NCI-H748 (cell line): ENCODE results near the gene WDR38.

Source experiments
- DNase-seq: peaks from one replicate; lab custom pipeline; 2025; ENCODE audit not compliant: unreplicated experiment; lab: John Stamatoyannopoulos, UW

Gene WDR38

GRCh38 chr9:124880501-124880900 is 27.2 kb downstream of the WDR38 start:
- DNase-seq = no peak

GRCh38 chr9:124881138-124881743 is 28.0 kb downstream of the WDR38 start:
- DNase-seq = no peak

GRCh38 chr9:124882231-124882630 is 29.0 kb downstream of the WDR38 start:
- DNase-seq = no peak

DNA sequence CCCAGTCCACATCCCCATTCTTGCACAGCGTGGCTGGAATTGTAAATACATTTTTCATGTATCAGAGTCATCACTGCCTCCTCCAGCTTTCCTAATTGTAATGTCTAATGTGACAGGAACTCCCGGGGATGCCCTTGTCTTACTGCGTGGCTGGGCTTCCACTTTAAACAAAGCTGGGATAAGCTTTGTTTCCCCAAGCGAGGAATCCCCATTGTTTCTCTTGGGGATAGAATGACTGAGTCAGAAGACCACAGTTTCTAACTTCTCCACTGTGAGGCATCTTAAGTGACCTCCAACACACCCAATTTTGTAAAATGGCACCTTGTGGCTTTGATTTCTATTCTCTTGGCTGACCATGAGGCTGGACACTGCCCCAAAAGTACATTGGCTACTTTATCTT is 31.1 kb downstream of the WDR38 start:
- DNase-seq = no peak

DNA sequence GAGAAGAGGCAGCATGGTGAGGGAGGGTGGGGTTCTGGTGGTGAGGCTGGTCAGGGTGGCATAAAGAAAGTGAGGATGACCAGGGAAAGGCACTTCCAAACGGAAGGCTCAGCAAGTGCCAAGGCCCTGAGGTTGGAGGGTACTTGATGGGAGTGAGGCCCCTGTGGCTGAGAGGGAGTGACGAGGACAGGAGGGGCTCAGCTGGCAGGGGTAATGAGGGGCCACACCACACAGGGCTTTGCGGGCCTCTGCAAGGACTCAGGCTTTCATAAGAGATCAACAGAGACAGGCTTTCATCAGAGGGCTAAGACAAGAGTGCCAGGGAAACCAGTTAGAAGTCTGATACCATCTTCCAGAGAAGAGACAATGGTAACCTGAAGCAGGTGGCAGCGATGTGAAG is 32.3 kb downstream of the WDR38 start:
- no peak for DNase-seq

GRCh38 chr9:124886461-124886860 is 33.2 kb downstream of the WDR38 start:
- no peak for DNase-seq

DNA sequence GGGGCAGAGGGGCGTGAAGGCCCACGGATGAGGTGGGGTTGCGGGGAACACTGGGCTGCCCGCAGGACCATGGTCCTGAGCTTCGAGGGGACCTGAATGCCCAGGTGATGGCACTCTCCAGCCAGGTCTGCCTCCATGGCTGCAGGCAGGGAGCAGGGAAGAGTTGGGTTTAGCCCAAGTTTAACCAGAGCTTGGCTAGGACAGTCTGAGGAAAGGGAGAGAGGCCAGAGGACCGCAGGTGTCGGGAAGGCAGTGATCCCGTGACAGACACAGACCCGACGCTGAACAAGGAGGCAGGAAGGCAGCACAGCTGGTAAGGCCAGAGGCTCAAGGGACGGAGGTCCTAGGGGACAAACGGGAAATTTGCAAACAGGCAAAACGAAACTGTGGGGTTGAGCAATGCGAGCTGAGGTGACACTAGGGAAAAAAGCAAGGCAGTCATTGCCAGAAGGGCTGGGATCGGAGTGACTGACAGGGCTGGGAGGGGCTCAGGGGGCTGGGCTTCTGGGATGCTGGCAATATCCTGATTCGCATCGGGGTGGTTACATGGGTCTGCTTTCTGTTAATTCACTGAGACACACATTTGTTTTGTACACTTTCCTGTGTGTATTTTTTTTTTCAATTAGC is 33.7 kb downstream of the WDR38 start:
- DNase-seq = no peak

DNA sequence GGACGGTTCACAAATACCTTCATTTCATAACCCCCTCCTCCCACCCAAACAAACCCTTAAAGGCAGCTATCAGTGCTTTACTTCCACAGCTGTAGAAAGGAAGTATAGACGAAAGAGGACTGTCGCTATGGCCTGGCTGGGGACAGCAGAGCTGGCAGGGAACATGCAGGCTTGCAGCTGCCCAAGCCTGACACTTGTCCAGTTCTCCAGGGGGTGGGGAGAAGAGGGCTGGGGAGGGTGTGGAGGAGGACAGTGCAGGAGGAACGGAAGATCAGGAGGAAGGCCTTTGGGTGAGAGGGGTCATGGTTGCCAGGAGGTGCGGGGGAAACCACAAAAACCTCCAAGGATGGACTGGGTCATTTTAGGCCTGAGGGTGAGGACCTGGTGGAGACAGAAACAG is 34.6 kb downstream of the WDR38 start:
- no peak for DNase-seq

GRCh38 chr9:124889006-124889405 is 35.7 kb downstream of the WDR38 start:
- no peak for DNase-seq

GRCh38 chr9:124890179-124890578 is 36.9 kb downstream of the WDR38 start:
- DNase-seq = no peak

- DNase-seq = no peak
These were observed 40.9 kb downstream of the WDR38 start for GRCh38 chr9:124894035-124894740.

DNA sequence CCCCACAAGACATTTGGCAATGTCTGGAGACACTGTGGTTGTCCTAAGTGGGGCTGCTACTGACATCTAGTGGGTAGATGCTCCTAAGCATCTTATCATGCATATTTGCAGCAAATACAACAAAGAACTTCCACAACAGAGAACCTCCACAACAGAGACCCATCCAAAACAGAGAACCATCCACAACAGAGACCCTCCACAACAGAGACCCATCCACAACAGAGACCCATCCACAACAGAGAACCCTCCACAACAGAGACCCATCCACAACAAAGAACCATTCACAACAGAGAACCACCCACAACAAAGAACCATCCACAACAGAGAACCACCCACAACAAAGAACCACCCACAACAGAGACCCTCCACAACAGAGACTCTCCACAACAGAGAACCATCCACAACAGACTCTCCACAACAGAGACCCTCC is 41.5 kb downstream of the WDR38 start:
- peak; percentile 12 for DNase-seq

GRCh38 chr9:124897570-124898460 is 44.6 kb downstream of the WDR38 start:
- DNase-seq = no peak

DNA sequence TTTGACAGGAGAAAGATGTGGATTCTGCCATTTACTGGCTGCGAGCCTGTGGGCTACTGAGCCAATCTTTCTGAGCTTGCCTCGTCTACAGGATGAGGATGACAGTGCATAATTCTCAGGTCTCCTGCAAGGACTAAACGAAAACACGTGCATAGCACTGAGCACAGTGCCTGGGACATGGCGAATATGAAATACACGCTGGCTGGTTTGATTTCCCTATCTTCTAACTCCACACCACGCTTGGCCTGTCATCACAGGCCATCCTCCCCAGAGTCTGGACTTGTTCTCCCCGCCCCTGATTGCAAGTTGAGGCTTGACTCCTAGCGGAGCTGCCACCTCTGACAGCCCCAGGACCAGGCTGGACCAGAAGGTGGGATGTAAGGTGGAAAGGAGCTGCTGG is 46.6 kb downstream of the WDR38 start:
- DNase-seq = no peak

GRCh38 chr9:124906966-124907365 is 53.7 kb downstream of the WDR38 start:
- DNase-seq = no peak
